PC-9 (cell line): Measurements from ENCODE around the gene LTBP3. TPM values are rescaled to one million over a fixed set of nuclear protein-coding genes. Genes with fewer than 3 reads are reported as not detected.

Experiments
- BruUV-seq: library from RNA; stranded (reverse); fragments of 400-500 nt; replicated peaks from 2 replicates; lab custom pipeline; 2021; lab: Mats Ljungman, UMichigan
- CTCF ChIA-PET: fragments of 300-600 bp; sonication (Branson Sonifier 250); formaldehyde crosslinking; loops from one replicate; lab custom pipeline; 2022; ENCODE audit warnings: antibody characterized with exemption; lab: Charles Lee
- POLR2A ChIA-PET: fragments of 300-600 bp; sonication (Branson Sonifier 250); formaldehyde crosslinking; loops from one replicate; lab custom pipeline; 2022; ENCODE audit warnings: antibody characterized with exemption; ENCODE audit not compliant: unreplicated experiment; lab: Charles Lee
- DNase-seq, 2 experiments: peaks; one replicate each; pipeline versions ENCODE4 v3.0.0 to v3.0.0-alpha.2; 2015 to 2022; ENCODE audit warnings: mixed read lengths in 1 of 2
- H2AFZ ChIP-seq: fragments of 200-600 bp; sonication (generic); 2 replicates; pipeline ENCODE4 v1.8.1; 2017; ENCODE audit warnings: antibody characterized with exemption
- H3F3A ChIP-seq: fragments of 200-600 bp; sonication (generic); 2 replicates; pipeline ENCODE4 v1.8.1; 2017; ENCODE audit warnings: antibody characterized with exemption, mild to moderate bottlenecking, low read depth; ENCODE audit not compliant: insufficient read depth
- H3K27ac ChIP-seq: fragments of 200-600 bp; sonication (generic); 2 replicates; pipeline ENCODE4 v1.6.1; 2016; ENCODE audit warnings: mixed run types
- H3K27me3 ChIP-seq: fragments of 200-600 bp; sonication (generic); 2 replicates; pipeline ENCODE4 v1.6.1; 2016; ENCODE audit warnings: low read depth, mixed run types; ENCODE audit not compliant: insufficient read depth
- H3K36me3 ChIP-seq: fragments of 200-600 bp; sonication (generic); 2 replicates; pipeline ENCODE4 v1.6.1; 2016; ENCODE audit warnings: low read depth, mixed run types
- H3K4me1 ChIP-seq: fragments of 200-600 bp; sonication (generic); replicated peaks from 2 replicates; pipeline ENCODE4 v1.6.1; 2016; ENCODE audit warnings: mixed run types; ENCODE audit not compliant: insufficient read depth
- H3K4me2 ChIP-seq: fragments of 200-600 bp; sonication (generic); 2 replicates; pipeline ENCODE4 v1.6.1; 2017; ENCODE audit warnings: mixed run types
- H3K4me3 ChIP-seq: fragments of 200-600 bp; sonication (generic); 2 replicates; pipeline ENCODE4 v1.6.1; 2016; ENCODE audit warnings: mixed run types
- H3K79me2 ChIP-seq: fragments of 200-600 bp; sonication (generic); 2 replicates; pipeline ENCODE4 v1.6.1; 2017; ENCODE audit warnings: low read depth, mixed run types
- H3K9me2 ChIP-seq: fragments of 200-600 bp; sonication (generic); 2 replicates; pipeline ENCODE4 v1.8.1; 2017; ENCODE audit warnings: mild to moderate bottlenecking; ENCODE audit not compliant: insufficient read depth
- H3K9me3 ChIP-seq: fragments of 200-600 bp; sonication (generic); 2 replicates; pipeline ENCODE4 v1.8.1; 2016; ENCODE audit warnings: low read depth; ENCODE audit not compliant: insufficient read depth
- H4K20me1 ChIP-seq: fragments of 200-600 bp; sonication (generic); 2 replicates; pipeline ENCODE4 v1.8.1; 2017; ENCODE audit not compliant: insufficient read depth
- EZH2 ChIP-seq: fragments of 200-600 bp; sonication (generic); IDR thresholded peaks from 2 replicates; pipeline ENCODE4 v1.8.0; 2017; ENCODE audit warnings: antibody characterized with exemption, low read depth
- intact Hi-C: fragments of 100-400 bp; cut with micrococcal nuclease; formaldehyde crosslinking; loops from one replicate; pipeline ENCODE4 v1.10.0; 2022; ENCODE audit not compliant: unreplicated experiment
- total RNA-seq: library from RNA; stranded (reverse); gene quantifications from 2 replicates; pipeline ENCODE4 v1.2.3, GENCODE V29; 2021
- TF ChIP-seq, protein P1 (sequence below): fragments of 200-600 bp; sonication (generic); conservative IDR thresholded peaks from 2 replicates; pipeline ENCODE4 v1.6.1; 2017; ENCODE audit warnings: mixed run types, antibody characterized with exemption, mild to moderate bottlenecking, moderate library complexity

LTBP3 gene
- total RNA-seq, 1 experiment from 2014 or later = 455 TPM

GRCh38 chr11:65588199-65589054 is 30.3 kb upstream of the LTBP3 start:
- Histone ChIP-seq H3K36me3 (no peaks in the 10 kb centered on the region), H3K4me2 (no peak overlapping the region), H2AFZ (no peak overlapping the region), H4K20me1 (no peaks in the 10 kb centered on the region), H3K4me1 (no peaks in the 10 kb centered on the region), H3K79me2 (no peaks in the 10 kb centered on the region), H3K9me3 (no peaks in the 10 kb centered on the region), H3K27ac (no peak overlapping the region), H3K27me3 (no peaks in the 10 kb centered on the region), H3K4me3 (no peak overlapping the region), H3F3A (peaks cover 38% of the 10 kb centered on the region; the same call in 1 of the 2 replicates), H3K9me2 (no peaks in the 10 kb centered on the region)
- CTCF ChIA-PET = interaction anchor here (1.0 kb wide), 1 partner anchor 11 kb away, joined by 3 read pairs; no protein-coding TSS in a partner anchor
- BruUV-seq = no TSS peak
- peak in 1 of 2 experiments; percentile 44 for DNase-seq
- intact Hi-C loops = no loop called here
- TF ChIP-seq, protein P1, sequence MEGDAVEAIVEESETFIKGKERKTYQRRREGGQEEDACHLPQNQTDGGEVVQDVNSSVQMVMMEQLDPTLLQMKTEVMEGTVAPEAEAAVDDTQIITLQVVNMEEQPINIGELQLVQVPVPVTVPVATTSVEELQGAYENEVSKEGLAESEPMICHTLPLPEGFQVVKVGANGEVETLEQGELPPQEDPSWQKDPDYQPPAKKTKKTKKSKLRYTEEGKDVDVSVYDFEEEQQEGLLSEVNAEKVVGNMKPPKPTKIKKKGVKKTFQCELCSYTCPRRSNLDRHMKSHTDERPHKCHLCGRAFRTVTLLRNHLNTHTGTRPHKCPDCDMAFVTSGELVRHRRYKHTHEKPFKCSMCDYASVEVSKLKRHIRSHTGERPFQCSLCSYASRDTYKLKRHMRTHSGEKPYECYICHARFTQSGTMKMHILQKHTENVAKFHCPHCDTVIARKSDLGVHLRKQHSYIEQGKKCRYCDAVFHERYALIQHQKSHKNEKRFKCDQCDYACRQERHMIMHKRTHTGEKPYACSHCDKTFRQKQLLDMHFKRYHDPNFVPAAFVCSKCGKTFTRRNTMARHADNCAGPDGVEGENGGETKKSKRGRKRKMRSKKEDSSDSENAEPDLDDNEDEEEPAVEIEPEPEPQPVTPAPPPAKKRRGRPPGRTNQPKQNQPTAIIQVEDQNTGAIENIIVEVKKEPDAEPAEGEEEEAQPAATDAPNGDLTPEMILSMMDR = peak; percentile 76
- TF ChIP-seq EZH2 = no peak
- POLR2A ChIA-PET = interaction anchor here (0.6 kb wide), 1 partner anchor 47 kb away, joined by 3 read pairs; no protein-coding TSS in a partner anchor

- no TSS peak for BruUV-seq
These were observed 28.5 kb upstream of the LTBP3 start for GRCh38 chr11:65586676-65587075.

DNA sequence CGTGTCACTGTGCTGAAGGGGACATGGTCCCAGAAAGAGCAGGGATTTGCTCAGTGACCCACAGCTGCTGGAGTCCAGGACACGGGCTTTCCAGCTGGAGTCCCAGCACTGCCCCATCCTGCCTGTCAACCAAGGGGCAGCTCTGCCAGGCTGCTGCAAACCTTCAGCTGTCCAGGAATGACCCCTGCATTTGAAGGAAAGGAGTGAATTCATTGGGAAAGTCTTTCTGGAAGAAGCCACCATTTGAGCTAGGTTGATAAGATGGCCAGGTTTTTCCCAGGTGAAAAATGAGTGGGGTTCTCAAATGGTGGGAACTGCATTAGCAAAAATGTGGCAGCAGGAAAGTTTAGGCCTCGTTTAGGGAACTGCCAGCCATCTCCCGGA is 28.1 kb upstream of the LTBP3 start:
- intact Hi-C loops = no loop called here
- no peak overlapping the region for H2AFZ ChIP-seq
- H4K20me1 ChIP-seq = no peaks in the 10 kb centered on the region
- POLR2A ChIA-PET = interaction anchor here (0.6 kb wide), 1 partner anchor 324 kb away, joined by 6 read pairs; the partner anchor contains the start of gene POLA2
- no peaks in the 10 kb centered on the region for H3K9me2 ChIP-seq
- DNase-seq = no peak
- H3K27me3 ChIP-seq = no peaks in the 10 kb centered on the region
- BruUV-seq = no TSS peak
- H3F3A ChIP-seq = peaks cover 42% of the 10 kb centered on the region; the same call in 1 of the 2 replicates
- TF ChIP-seq, protein P1 = no peak
- TF ChIP-seq EZH2 = no peak
- H3K36me3 ChIP-seq = no peaks in the 10 kb centered on the region
- CTCF ChIA-PET = no interaction called here
- no peak overlapping the region for H3K4me3 ChIP-seq
- H3K4me1 ChIP-seq = no peaks in the 10 kb centered on the region
- H3K9me3 ChIP-seq = no peaks in the 10 kb centered on the region
- H3K79me2 ChIP-seq = no peaks in the 10 kb centered on the region
- no peak overlapping the region for H3K27ac ChIP-seq
- H3K4me2 ChIP-seq = no peak overlapping the region

More at GRCh38 chr11:65586676-65587075, 28.5 kb upstream of the LTBP3 start:
- no peaks in the 10 kb centered on the region for H3K4me1 ChIP-seq
- H3F3A ChIP-seq = peaks cover 44% of the 10 kb centered on the region; the same call in 1 of the 2 replicates
- no peaks in the 10 kb centered on the region for H3K27me3 ChIP-seq
- intact Hi-C loops = no loop called here
- CTCF ChIA-PET = no interaction called here
- H3K27ac ChIP-seq = no peak overlapping the region
- DNase-seq = no peak
- no peaks in the 10 kb centered on the region for H3K36me3 ChIP-seq
- H3K79me2 ChIP-seq = no peaks in the 10 kb centered on the region
- H3K4me3 ChIP-seq = no peak overlapping the region
- no peak overlapping the region for H2AFZ ChIP-seq
- no peaks in the 10 kb centered on the region for H4K20me1 ChIP-seq
- POLR2A ChIA-PET = interaction anchor here (0.6 kb wide), 1 partner anchor 325 kb away, joined by 6 read pairs; the partner anchor contains the start of gene POLA2
- TF ChIP-seq, protein P1 = no peak
- TF ChIP-seq EZH2 = no peak
- H3K4me2 ChIP-seq = no peak overlapping the region
- H3K9me2 ChIP-seq = no peaks in the 10 kb centered on the region
- H3K9me3 ChIP-seq = no peaks in the 10 kb centered on the region
